Peyer's patch (tissue), 4 donors: ENCODE measurements around the gene HNRNPUL1.

Experiments
- CTCF ChIP-seq, 6 experiments: fragments of 450-650 bp in 4 of 6; fragments of 200-600 bp in 2 of 6; sonication (generic) in 1 of 6; IDR thresholded peaks; one replicate each; pipeline ENCODE4 v1.5.1; 2017 to 2019; ENCODE audit warnings: antibody characterized with exemption in 6 of 6, mild to moderate bottlenecking in 3 of 6, moderate library complexity in 1 of 6
- POLR2A ChIP-seq, 2 donors: fragments of 450-650 bp; IDR thresholded peaks; one replicate each; pipeline ENCODE4 v1.5.1; 2017; ENCODE audit warnings: antibody characterized with exemption in 2 of 2, mild to moderate bottlenecking in 2 of 2, moderate library complexity in 2 of 2

DNA sequence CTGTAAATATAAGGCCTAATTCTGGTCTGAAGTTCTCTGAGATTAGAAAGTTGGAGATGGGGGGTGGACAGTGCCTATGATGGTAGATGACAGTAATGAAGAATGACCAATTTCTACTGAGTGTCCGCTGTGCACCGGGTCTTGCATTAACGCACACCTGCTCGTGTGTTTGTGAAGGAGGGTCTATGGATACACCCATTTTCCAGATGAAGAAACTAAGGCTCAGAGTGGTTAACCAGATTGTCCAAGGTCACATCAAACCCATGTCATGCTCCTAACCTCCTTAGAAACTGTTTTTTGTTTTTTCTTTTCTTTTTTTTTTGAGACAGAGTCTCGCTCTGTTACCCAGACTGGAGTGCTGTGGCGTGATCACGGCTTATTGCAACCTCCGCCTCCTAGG lies 31.5 kb upstream of the HNRNPUL1 start:
- TF ChIP-seq CTCF (IDR thresholded peaks at IDR 0.05) (no peak), POLR2A (IDR thresholded peaks at IDR 0.05) (no peak)
